GM06990 (cell line): ENCODE data around the gene CLIP4.

Experiments
- DNase-seq: peaks from one replicate; pipeline ENCODE4 v3.0.0-alpha.2; 2011; ENCODE audit not compliant: insufficient read length; ENCODE audit errors: extremely low read depth
- H3K27me3 ChIP-seq: replicated peaks from 2 replicates; pipeline ENCODE4 v1.6.0; 2011; ENCODE audit warnings: low read length; ENCODE audit not compliant: control insufficient read depth, insufficient read depth
- H3K36me3 ChIP-seq: 2 replicates; pipeline ENCODE4 v1.5.1; 2011; ENCODE audit warnings: low read length; ENCODE audit not compliant: control insufficient read depth, insufficient read depth
- H3K4me3 ChIP-seq: replicated peaks from 2 replicates; pipeline ENCODE4 v1.5.1; 2011; ENCODE audit warnings: low read depth, mild to moderate bottlenecking, control low read depth, low read length
- TF ChIP-seq, protein P1 (sequence below): IDR thresholded peaks from 2 replicates; pipeline ENCODE4 v1.5.1; 2011; ENCODE audit warnings: low read length, control low read depth, mild to moderate bottlenecking, inconsistent platforms; ENCODE audit not compliant: insufficient read depth, poor library complexity, severe bottlenecking

CLIP4 gene

DNA sequence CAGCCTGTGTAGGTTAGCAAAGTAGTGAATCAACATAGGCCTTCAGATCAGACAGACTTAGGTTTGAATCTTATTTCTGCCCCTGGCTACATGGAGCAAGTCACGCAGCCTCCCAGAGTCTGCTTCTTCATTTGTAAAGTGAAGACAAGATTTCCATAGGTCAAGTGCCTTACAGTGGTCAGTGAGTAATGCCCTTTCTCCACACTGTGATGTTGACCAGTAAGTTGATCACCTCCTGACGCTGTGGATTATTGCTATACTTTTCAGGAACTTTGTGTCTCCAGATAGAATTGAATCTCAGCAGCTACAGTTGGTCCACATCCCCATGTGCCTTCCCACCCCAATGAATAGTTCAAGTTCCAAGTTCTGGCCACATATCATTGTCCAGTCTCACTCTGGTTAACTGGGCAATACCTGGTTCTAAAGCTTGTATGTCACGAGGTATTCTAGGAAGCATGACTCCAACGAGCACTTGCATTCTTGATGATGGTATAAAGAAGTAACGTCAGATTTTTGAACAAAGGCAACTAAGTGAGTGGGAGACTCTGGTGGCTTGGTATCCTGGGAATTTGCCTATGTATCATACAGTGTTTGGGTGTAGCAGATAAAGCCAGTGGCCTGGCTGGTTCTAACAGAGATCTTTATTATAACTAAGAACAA lies 2.1 kb upstream of the CLIP4 start:
- H3K4me3 ChIP-seq = no peak overlapping the region
- DNase-seq = no peak
- no peaks in the 10 kb centered on the region for H3K27me3 ChIP-seq
- H3K36me3 ChIP-seq = no peaks in the 10 kb centered on the region
- TF ChIP-seq, protein P1, sequence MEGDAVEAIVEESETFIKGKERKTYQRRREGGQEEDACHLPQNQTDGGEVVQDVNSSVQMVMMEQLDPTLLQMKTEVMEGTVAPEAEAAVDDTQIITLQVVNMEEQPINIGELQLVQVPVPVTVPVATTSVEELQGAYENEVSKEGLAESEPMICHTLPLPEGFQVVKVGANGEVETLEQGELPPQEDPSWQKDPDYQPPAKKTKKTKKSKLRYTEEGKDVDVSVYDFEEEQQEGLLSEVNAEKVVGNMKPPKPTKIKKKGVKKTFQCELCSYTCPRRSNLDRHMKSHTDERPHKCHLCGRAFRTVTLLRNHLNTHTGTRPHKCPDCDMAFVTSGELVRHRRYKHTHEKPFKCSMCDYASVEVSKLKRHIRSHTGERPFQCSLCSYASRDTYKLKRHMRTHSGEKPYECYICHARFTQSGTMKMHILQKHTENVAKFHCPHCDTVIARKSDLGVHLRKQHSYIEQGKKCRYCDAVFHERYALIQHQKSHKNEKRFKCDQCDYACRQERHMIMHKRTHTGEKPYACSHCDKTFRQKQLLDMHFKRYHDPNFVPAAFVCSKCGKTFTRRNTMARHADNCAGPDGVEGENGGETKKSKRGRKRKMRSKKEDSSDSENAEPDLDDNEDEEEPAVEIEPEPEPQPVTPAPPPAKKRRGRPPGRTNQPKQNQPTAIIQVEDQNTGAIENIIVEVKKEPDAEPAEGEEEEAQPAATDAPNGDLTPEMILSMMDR = no peak

DNA sequence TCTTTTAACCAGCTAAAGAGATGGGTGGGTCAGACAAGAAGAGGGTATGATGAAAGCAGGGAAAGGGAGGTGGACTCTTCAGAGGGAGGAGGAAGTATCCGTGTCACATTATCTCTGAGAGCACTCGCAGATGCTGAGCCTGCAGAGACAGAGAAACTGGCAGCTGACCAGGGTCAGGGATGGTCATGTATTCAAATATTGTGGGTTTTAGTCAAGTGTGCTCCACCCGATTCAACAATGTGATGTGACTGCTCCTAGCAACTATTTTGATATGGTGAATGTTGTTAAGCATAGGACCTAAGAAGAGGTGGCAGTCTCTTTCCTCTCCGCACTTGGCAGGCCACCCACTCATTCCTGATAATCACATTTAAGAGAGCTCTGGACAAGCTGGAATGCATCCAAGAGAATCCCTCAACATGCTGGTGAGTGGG lies 1.3 kb upstream of the CLIP4 start:
- Histone ChIP-seq H3K27me3 (no peaks in the 10 kb centered on the region), H3K36me3 (no peaks in the 10 kb centered on the region), H3K4me3 (no peak overlapping the region)
- TF ChIP-seq, protein P1 = no peak
- DNase-seq = peak; percentile 44

DNA sequence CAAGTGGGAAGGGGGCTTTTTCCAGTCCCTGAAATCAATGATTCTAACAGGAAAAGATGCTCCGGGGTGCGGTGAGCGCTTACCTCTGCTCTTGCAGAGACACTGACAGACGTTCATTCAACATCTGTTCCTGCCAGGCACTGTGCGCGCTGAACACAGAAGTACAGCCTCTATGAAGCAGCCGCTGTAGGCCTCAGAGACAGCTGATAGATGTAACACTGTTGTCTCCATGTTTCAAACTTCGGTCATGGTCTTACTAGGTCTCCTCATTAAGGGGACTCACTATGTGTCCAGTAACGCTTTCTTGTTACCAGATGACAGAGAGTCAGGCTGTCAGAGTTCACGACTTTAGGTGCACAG lies 649 bp upstream of the CLIP4 start:
- Histone ChIP-seq H3K4me3 (peak overlapping the region; percentile 80), H3K27me3 (no peaks in the 10 kb centered on the region), H3K36me3 (no peaks in the 10 kb centered on the region)
- TF ChIP-seq, protein P1 = no peak
- no peak for DNase-seq

DNA sequence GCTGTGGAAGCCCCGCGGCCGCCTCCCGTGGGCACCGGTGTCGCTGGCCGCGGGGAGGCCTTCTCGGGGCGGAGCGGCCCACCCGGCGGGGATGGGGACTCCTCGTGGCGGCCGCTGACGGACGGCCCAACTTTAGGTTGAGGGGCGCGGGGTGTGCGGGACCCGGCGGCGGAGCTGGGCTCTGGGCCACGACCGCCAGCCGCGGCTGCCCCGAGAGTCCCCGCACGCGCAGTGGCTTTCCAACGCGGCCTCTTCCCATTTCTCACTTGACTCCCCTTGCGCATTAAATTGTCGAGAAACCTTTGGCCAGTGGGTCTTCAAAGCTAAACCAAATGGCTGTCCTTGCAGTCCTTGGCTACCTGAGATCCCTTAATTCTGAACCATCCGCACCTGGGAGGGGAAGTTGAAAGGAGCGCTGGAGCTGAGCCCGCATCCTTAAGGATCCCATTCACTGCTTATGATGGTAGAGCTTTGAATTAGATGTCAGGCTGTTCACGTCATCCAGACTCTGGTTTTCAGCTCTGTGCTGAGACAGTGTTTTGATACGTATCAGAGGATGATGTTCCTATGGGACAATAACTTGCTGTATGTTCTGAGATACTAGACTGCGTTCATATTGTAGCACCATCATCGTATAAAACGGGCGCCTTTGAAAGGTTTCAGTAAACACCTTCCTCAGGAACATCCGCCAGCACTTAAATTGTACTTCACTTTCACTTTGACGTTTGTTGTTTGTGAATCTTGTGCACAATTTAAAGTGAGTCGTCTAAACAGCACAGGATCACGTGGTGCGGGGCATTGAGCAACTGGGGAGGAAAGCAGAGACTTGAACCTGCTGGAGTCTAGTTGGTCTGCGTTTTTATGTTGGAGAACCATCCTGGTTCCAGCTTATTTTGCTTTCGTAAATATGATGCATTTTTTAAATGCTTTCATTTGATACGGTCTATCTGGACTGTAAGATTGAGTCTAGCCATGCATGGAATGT lies 874 bp downstream of the CLIP4 start:
- TF ChIP-seq, protein P1 = no peak
- Histone ChIP-seq H3K36me3 (no peaks in the 10 kb centered on the region), H3K4me3 (peak overlapping the region; percentile 80), H3K27me3 (no peaks in the 10 kb centered on the region)
- peak; percentile 76 for DNase-seq

DNA sequence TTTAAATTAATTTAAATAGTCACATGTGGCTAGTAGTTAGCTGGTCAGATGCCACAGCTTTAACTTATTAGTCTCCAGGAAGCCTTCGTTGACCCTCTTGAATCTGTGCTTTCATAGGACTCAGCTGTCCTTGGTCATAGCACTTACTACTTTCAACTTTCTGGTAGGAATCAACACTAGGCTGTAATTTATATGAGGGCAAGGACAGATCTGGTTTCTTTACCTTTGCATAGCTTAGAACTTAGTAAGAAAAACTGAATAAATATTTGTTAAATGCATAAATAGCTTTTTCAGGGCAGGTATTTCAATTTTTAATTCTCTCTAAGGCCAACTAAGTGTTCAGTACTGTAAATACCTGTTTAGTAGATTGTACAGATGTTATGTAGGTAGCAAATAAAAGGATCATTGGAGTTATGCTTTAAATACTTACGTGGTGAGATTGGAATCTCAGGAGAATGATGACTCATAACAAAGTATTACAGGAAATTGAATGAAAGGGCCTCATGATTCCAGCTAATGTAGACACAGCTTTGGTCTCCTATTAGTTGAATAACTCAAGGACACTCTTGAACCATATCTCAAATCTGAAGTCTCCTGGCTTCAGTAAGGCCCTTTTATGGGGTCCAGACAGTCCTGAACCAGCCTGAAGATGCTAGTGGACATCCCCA lies 2.6 kb downstream of the CLIP4 start:
- TF ChIP-seq, protein P1 = no peak
- Histone ChIP-seq H3K36me3 (no peaks in the 10 kb centered on the region), H3K27me3 (no peaks in the 10 kb centered on the region), H3K4me3 (no peak overlapping the region)
- no peak for DNase-seq
